ENCODE measurements around the gene MTX3.

The MTX3 gene

DNA sequence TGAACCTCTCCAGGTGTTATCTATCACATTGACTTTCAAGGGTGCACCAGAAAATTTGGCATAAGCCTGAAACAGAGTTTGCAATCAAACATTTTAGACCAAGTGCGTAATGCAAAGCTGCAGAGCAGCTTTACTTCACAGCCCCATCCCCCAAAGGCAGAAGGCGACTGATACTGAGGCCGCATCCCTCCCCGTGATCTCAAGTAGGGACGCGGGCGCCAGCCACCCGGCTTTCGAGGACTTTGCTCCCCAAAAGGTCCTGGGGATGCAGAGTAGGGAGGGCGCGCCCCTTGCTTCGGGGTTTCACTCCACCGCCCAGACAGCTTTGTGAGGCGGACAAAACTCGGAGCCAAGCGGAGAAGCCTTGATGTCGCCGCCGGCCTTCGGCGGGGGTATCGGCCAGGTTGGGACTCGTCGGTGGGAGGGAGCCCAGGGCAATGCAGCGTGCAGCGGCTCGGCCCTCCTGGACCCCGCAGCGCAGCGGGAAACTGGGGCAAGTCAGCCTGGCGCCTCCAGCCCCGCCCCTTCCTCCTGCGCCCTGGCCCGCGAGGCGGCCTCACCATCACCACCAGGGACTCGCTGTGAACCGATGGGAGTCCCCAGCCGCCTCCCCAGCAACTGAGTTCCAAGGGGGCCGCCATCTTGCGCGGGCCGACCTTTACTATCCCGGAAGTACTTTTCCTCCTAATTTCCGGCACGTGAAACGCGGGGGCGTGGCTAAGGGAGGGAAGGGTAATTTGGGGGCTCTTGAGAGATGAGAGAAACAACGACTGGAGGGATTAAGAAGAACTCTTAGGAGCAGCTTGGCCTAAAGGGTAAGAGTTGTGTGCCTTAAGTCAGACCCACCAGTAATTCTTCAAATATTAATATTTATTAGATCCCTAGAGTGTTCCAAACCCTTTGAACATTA lies at the start of gene MTX3 (continued):
- TF ChIP-seq, protein P1, sequence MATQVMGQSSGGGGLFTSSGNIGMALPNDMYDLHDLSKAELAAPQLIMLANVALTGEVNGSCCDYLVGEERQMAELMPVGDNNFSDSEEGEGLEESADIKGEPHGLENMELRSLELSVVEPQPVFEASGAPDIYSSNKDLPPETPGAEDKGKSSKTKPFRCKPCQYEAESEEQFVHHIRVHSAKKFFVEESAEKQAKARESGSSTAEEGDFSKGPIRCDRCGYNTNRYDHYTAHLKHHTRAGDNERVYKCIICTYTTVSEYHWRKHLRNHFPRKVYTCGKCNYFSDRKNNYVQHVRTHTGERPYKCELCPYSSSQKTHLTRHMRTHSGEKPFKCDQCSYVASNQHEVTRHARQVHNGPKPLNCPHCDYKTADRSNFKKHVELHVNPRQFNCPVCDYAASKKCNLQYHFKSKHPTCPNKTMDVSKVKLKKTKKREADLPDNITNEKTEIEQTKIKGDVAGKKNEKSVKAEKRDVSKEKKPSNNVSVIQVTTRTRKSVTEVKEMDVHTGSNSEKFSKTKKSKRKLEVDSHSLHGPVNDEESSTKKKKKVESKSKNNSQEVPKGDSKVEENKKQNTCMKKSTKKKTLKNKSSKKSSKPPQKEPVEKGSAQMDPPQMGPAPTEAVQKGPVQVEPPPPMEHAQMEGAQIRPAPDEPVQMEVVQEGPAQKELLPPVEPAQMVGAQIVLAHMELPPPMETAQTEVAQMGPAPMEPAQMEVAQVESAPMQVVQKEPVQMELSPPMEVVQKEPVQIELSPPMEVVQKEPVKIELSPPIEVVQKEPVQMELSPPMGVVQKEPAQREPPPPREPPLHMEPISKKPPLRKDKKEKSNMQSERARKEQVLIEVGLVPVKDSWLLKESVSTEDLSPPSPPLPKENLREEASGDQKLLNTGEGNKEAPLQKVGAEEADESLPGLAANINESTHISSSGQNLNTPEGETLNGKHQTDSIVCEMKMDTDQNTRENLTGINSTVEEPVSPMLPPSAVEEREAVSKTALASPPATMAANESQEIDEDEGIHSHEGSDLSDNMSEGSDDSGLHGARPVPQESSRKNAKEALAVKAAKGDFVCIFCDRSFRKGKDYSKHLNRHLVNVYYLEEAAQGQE (tag by site-specific recombination; IDR thresholded peaks at IDR 0.05), result no peak; the same call in 1 of the 2 replicates
- no peak for TF ChIP-seq ZNF658 (tag by site-specific recombination; IDR thresholded peaks at IDR 0.05)

DNA sequence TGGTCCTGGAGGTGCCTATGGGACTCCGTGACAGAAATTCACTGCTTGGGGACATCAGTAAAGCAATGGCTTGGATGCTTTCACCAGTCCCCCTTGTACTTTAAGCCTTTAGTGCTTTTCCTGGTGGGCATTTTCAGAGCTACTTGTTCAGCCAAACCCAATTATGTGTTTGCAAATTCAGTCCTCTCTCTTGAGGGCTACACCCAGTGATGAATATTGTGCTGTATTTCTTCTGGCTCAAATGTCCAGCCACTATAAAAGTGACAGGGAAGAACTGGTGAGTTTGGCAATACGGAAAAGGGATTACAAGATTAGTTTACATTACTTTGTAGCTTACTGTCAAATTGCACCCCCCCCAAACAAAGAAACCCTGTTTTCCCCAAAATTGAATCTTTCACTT lies 48.6 kb upstream of the MTX3 start:
- no peak overlapping the region for H3K27ac ChIP-seq (ENCODE audit: extremely low read depth, low read depth, low read length)
- H3K36me3 ChIP-seq (ENCODE audit: control insufficient read depth in 2 of 2, insufficient read depth in 1 of 2, low read length in 2 of 2), result no peaks in the 10 kb centered on the region
- no peaks in the 10 kb centered on the region for H3K4me1 ChIP-seq (ENCODE audit: control insufficient read depth, insufficient read depth, low read length)
- ChIA-PET POLR2A (no interaction called here), CTCF (no interaction called here)
- H3K9me3 ChIP-seq (ENCODE audit: control insufficient read depth, insufficient read depth, low read depth, low read length), result no peaks in the 10 kb centered on the region
- H3K4me3 ChIP-seq (ENCODE audit: low read depth, low read length), result no peak overlapping the region
- TF ChIP-seq, protein P2, sequence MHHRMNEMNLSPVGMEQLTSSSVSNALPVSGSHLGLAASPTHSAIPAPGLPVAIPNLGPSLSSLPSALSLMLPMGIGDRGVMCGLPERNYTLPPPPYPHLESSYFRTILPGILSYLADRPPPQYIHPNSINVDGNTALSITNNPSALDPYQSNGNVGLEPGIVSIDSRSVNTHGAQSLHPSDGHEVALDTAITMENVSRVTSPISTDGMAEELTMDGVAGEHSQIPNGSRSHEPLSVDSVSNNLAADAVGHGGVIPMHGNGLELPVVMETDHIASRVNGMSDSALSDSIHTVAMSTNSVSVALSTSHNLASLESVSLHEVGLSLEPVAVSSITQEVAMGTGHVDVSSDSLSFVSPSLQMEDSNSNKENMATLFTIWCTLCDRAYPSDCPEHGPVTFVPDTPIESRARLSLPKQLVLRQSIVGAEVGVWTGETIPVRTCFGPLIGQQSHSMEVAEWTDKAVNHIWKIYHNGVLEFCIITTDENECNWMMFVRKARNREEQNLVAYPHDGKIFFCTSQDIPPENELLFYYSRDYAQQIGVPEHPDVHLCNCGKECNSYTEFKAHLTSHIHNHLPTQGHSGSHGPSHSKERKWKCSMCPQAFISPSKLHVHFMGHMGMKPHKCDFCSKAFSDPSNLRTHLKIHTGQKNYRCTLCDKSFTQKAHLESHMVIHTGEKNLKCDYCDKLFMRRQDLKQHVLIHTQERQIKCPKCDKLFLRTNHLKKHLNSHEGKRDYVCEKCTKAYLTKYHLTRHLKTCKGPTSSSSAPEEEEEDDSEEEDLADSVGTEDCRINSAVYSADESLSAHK (tag by site-specific recombination; IDR thresholded peaks at IDR 0.05), result no peak
- TF ChIP-seq ZNF133 (tag by site-specific recombination; IDR thresholded peaks at IDR 0.05) (no peak), GLIS2 (tag by site-specific recombination; IDR thresholded peaks at IDR 0.05) (no peak), ZBTB20 (tag by site-specific recombination; IDR thresholded peaks at IDR 0.05) (no peak), ZNF777 (tag by site-specific recombination; IDR thresholded peaks at IDR 0.05; ENCODE audit: borderline replicate concordance) (no peak), ZNF501 (tag by site-specific recombination; IDR thresholded peaks at IDR 0.05) (no peak), ZNF514 (tag by site-specific recombination; IDR thresholded peaks at IDR 0.05) (no peak), ZNF248 (tag by site-specific recombination; IDR thresholded peaks at IDR 0.05) (no peak), ZNF24 (tag by site-specific recombination; IDR thresholded peaks at IDR 0.05) (no peak), EGR2 (tag by site-specific recombination; IDR thresholded peaks at IDR 0.05; ENCODE audit: low read depth) (no peak), TCF7L2 (IDR thresholded peaks at IDR 0.05; ENCODE audit: borderline replicate concordance, low read depth, low read length) (no peak), ZNF214 (tag by site-specific recombination; IDR thresholded peaks at IDR 0.05; ENCODE audit: borderline replicate concordance) (no peak), ZFP41 (tag by site-specific recombination; IDR thresholded peaks at IDR 0.05; ENCODE audit: borderline replicate concordance) (no peak), ZNF19 (tag by site-specific recombination; IDR thresholded peaks at IDR 0.05; ENCODE audit: low read depth) (no peak), HOXC10 (CRISPR knock-in tag; IDR thresholded peaks at IDR 0.05) (no peak), ZNF335 (tag by site-specific recombination; conservative IDR thresholded peaks at IDR 0.05) (no peak)
- TF ChIP-seq, protein P3, sequence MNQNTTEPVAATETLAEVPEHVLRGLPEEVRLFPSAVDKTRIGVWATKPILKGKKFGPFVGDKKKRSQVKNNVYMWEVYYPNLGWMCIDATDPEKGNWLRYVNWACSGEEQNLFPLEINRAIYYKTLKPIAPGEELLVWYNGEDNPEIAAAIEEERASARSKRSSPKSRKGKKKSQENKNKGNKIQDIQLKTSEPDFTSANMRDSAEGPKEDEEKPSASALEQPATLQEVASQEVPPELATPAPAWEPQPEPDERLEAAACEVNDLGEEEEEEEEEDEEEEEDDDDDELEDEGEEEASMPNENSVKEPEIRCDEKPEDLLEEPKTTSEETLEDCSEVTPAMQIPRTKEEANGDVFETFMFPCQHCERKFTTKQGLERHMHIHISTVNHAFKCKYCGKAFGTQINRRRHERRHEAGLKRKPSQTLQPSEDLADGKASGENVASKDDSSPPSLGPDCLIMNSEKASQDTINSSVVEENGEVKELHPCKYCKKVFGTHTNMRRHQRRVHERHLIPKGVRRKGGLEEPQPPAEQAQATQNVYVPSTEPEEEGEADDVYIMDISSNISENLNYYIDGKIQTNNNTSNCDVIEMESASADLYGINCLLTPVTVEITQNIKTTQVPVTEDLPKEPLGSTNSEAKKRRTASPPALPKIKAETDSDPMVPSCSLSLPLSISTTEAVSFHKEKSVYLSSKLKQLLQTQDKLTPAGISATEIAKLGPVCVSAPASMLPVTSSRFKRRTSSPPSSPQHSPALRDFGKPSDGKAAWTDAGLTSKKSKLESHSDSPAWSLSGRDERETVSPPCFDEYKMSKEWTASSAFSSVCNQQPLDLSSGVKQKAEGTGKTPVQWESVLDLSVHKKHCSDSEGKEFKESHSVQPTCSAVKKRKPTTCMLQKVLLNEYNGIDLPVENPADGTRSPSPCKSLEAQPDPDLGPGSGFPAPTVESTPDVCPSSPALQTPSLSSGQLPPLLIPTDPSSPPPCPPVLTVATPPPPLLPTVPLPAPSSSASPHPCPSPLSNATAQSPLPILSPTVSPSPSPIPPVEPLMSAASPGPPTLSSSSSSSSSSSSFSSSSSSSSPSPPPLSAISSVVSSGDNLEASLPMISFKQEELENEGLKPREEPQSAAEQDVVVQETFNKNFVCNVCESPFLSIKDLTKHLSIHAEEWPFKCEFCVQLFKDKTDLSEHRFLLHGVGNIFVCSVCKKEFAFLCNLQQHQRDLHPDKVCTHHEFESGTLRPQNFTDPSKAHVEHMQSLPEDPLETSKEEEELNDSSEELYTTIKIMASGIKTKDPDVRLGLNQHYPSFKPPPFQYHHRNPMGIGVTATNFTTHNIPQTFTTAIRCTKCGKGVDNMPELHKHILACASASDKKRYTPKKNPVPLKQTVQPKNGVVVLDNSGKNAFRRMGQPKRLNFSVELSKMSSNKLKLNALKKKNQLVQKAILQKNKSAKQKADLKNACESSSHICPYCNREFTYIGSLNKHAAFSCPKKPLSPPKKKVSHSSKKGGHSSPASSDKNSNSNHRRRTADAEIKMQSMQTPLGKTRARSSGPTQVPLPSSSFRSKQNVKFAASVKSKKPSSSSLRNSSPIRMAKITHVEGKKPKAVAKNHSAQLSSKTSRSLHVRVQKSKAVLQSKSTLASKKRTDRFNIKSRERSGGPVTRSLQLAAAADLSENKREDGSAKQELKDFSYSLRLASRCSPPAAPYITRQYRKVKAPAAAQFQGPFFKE (tag by site-specific recombination; IDR thresholded peaks at IDR 0.05; ENCODE audit: borderline replicate concordance), result no peak
- TF ChIP-seq, protein P4, sequence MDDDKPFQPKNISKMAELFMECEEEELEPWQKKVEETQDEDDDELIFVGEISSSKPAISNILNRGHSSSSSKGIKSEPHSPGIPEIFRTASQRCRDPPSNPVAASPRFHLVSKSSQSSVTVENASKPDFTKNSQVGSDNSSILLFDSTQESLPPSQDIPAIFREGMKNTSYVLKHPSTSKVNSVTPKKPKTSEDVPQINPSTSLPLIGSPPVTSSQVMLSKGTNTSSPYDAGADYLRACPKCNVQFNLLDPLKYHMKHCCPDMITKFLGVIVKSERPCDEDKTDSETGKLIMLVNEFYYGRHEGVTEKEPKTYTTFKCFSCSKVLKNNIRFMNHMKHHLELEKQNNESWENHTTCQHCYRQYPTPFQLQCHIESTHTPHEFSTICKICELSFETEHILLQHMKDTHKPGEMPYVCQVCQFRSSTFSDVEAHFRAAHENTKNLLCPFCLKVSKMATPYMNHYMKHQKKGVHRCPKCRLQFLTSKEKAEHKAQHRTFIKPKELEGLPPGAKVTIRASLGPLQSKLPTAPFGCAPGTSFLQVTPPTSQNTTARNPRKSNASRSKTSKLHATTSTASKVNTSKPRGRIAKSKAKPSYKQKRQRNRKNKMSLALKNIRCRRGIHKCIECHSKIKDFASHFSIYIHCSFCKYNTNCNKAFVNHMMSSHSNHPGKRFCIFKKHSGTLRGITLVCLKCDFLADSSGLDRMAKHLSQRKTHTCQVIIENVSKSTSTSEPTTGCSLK (tag by site-specific recombination; IDR thresholded peaks at IDR 0.05), result no peak
